ENCODE data around the gene RABL6. TPM values are rescaled to one million over a fixed set of nuclear protein-coding genes. Genes with fewer than 3 reads are reported as not detected.
A peak's percentile ranks its signal among the peaks of the same experiment; 100 is the strongest.
"Not testable (repeated sequence)": the region's sequence is repeated elsewhere in the genome, so short reads cannot be mapped to it uniquely, and the experiment has no call there.

The RABL6 gene
- total and polyA plus RNA-seq, 4 donors: 34.8 to 93.5 (median 67.7) TPM

- 83% methylated on average over 6 of the region's 6 CpGs for WGBS (ENCODE audit: insufficient coverage)
These were observed 67.4 kb downstream of the RABL6 start for GRCh38 chr9:136875155-136875554.

GRCh38 chr9:136876476-136876875 is 68.7 kb downstream of the RABL6 start:
- no peaks in the 10 kb centered on the region for H3K27me3 ChIP-seq (ENCODE audit: control insufficient read depth, insufficient read depth, low read length)
- WGBS (ENCODE audit: insufficient coverage): 56% methylated on average over 5 of the region's 5 CpGs
- DNase-seq (ENCODE audit: low read depth in 4 of 6, low spot score in 6 of 6): no peak
- H3K36me3 ChIP-seq (ENCODE audit: control insufficient read depth, insufficient read depth, low read length): no peaks in the 10 kb centered on the region
- no peak overlapping the region for H3K4me3 ChIP-seq (ENCODE audit: low read depth, low read length)
- no peaks in the 10 kb centered on the region for H3K9me3 ChIP-seq (ENCODE audit: control insufficient read depth, insufficient read depth, low read length)
- peaks cover under 1% of the 10 kb centered on the region for H3K4me1 ChIP-seq (ENCODE audit: control insufficient read depth, insufficient read depth, low read length)
- no peak overlapping the region for H3K27ac ChIP-seq (ENCODE audit: low read depth, low read length)

More at GRCh38 chr9:136875155-136875554, 67.4 kb downstream of the RABL6 start:
- H3K9me3 ChIP-seq (ENCODE audit: control insufficient read depth, insufficient read depth, low read length): no peaks in the 10 kb centered on the region
- H3K27me3 ChIP-seq (ENCODE audit: control insufficient read depth, insufficient read depth, low read length): no peaks in the 10 kb centered on the region
- no peak overlapping the region for H3K27ac ChIP-seq (ENCODE audit: low read depth, low read length)
- no peak overlapping the region for H3K4me3 ChIP-seq (ENCODE audit: low read depth, low read length)
- DNase-seq (ENCODE audit: low read depth in 4 of 6, low spot score in 6 of 6): no peak
- H3K4me1 ChIP-seq (ENCODE audit: control insufficient read depth, insufficient read depth, low read length): no peaks in the 10 kb centered on the region
- no peaks in the 10 kb centered on the region for H3K36me3 ChIP-seq (ENCODE audit: control insufficient read depth, insufficient read depth, low read length)

GRCh38 chr9:136880651-136881050 is 72.9 kb downstream of the RABL6 start:
- H3K36me3 ChIP-seq (ENCODE audit: control insufficient read depth, insufficient read depth, low read length): no peaks in the 10 kb centered on the region
- no peak for DNase-seq (ENCODE audit: low read depth in 4 of 6, low spot score in 6 of 6)
- H3K27ac ChIP-seq (ENCODE audit: low read depth, low read length): no peak overlapping the region
- no peak overlapping the region for H3K4me3 ChIP-seq (ENCODE audit: low read depth, low read length)
- no peaks in the 10 kb centered on the region for H3K9me3 ChIP-seq (ENCODE audit: control insufficient read depth, insufficient read depth, low read length)
- no peaks in the 10 kb centered on the region for H3K27me3 ChIP-seq (ENCODE audit: control insufficient read depth, insufficient read depth, low read length)
- 78% methylated on average over 5 of the region's 11 CpGs for WGBS (ENCODE audit: insufficient coverage)
- H3K4me1 ChIP-seq (ENCODE audit: control insufficient read depth, insufficient read depth, low read length): peaks cover 15% of the 10 kb centered on the region

GRCh38 chr9:136881691-136882108 is 74.0 kb downstream of the RABL6 start:
- H3K4me1 ChIP-seq (ENCODE audit: control insufficient read depth, insufficient read depth, low read length): peaks cover 16% of the 10 kb centered on the region
- WGBS (ENCODE audit: insufficient coverage): 36% methylated on average over 8 of the region's 9 CpGs
- H3K9me3 ChIP-seq (ENCODE audit: control insufficient read depth, insufficient read depth, low read length): no peaks in the 10 kb centered on the region
- H3K27ac ChIP-seq (ENCODE audit: low read depth, low read length): no peak overlapping the region
- no peaks in the 10 kb centered on the region for H3K36me3 ChIP-seq (ENCODE audit: control insufficient read depth, insufficient read depth, low read length)
- no peak overlapping the region for H3K4me3 ChIP-seq (ENCODE audit: low read depth, low read length)
- H3K27me3 ChIP-seq (ENCODE audit: control insufficient read depth, insufficient read depth, low read length): no peaks in the 10 kb centered on the region
- DNase-seq (ENCODE audit: low read depth in 4 of 6, low spot score in 6 of 6): no peak

- H3K4me1 ChIP-seq (ENCODE audit: control insufficient read depth, insufficient read depth, low read length): peaks cover 22% of the 10 kb centered on the region
- no peaks in the 10 kb centered on the region for H3K36me3 ChIP-seq (ENCODE audit: control insufficient read depth, insufficient read depth, low read length)
- no peak for DNase-seq (ENCODE audit: low read depth in 4 of 6, low spot score in 6 of 6)
- H3K27ac ChIP-seq (ENCODE audit: low read depth, low read length): no peak overlapping the region
- H3K9me3 ChIP-seq (ENCODE audit: control insufficient read depth, insufficient read depth, low read length): no peaks in the 10 kb centered on the region
- H3K27me3 ChIP-seq (ENCODE audit: control insufficient read depth, insufficient read depth, low read length): no peaks in the 10 kb centered on the region
- no peak overlapping the region for H3K4me3 ChIP-seq (ENCODE audit: low read depth, low read length)
- WGBS (ENCODE audit: insufficient coverage): 78% methylated on average over 19 of the region's 19 CpGs
These were observed 74.6 kb downstream of the RABL6 start for GRCh38 chr9:136882109-136882946.

- not testable (repeated sequence) for H3K27ac ChIP-seq (ENCODE audit: low read depth, low read length); DNase-seq (ENCODE audit: low read depth in 4 of 6, low spot score in 6 of 6)
These were observed 75.2 kb downstream of the RABL6 start for GRCh38 chr9:136882947-136883283.

GRCh38 chr9:136883670-136884069 is 75.9 kb downstream of the RABL6 start:
- H3K9me3 ChIP-seq (ENCODE audit: control insufficient read depth, insufficient read depth, low read length); H3K36me3 ChIP-seq (ENCODE audit: control insufficient read depth, insufficient read depth, low read length); H3K4me3 ChIP-seq (ENCODE audit: low read depth, low read length); H3K27ac ChIP-seq (ENCODE audit: low read depth, low read length); DNase-seq (ENCODE audit: low read depth in 4 of 6, low spot score in 6 of 6); H3K27me3 ChIP-seq (ENCODE audit: control insufficient read depth, insufficient read depth, low read length): not testable (repeated sequence)
- WGBS (ENCODE audit: insufficient coverage): 93% methylated on average over 4 of the region's 10 CpGs
- peaks cover 31% of the 10 kb centered on the region for H3K4me1 ChIP-seq (ENCODE audit: control insufficient read depth, insufficient read depth, low read length)

More at GRCh38 chr9:136882947-136883283, 75.2 kb downstream of the RABL6 start:
- not testable (repeated sequence) for H3K4me3 ChIP-seq (ENCODE audit: low read depth, low read length); H3K36me3 ChIP-seq (ENCODE audit: control insufficient read depth, insufficient read depth, low read length); H3K27me3 ChIP-seq (ENCODE audit: control insufficient read depth, insufficient read depth, low read length); H3K9me3 ChIP-seq (ENCODE audit: control insufficient read depth, insufficient read depth, low read length)
- 86% methylated on average over 9 of the region's 9 CpGs for WGBS (ENCODE audit: insufficient coverage)
- peaks cover 28% of the 10 kb centered on the region for H3K4me1 ChIP-seq (ENCODE audit: control insufficient read depth, insufficient read depth, low read length)

GRCh38 chr9:136885950-136886578 is 78.3 kb downstream of the RABL6 start, which contains the start of gene TRAF2:
Gene TRAF2 (plus strand): TSS chr9:136886516. CDS start chr9:136898741, 12,225 bp downstream.
- no peaks in the 10 kb centered on the region for H3K9me3 ChIP-seq (ENCODE audit: control insufficient read depth, insufficient read depth, low read length)
- peak within 1 kb of the TSS; percentile 10 for H3K27ac ChIP-seq (ENCODE audit: low read depth, low read length)
- H3K4me1 ChIP-seq (ENCODE audit: control insufficient read depth, insufficient read depth, low read length): peaks cover 31% of the 10 kb centered on the region
- DNase-seq (ENCODE audit: low read depth in 4 of 6, low spot score in 6 of 6): peak; percentile 92 to 100 (median 97)
- H3K27me3 ChIP-seq (ENCODE audit: control insufficient read depth, insufficient read depth, low read length): no peaks in the 10 kb centered on the region
- peaks cover 15% of the 10 kb centered on the region for H3K36me3 ChIP-seq (ENCODE audit: control insufficient read depth, insufficient read depth, low read length)
- H3K4me3 ChIP-seq (ENCODE audit: low read depth, low read length): peak within 1 kb of the TSS; percentile 66
- under 1% methylated on average over 88 of the region's 88 CpGs for WGBS (ENCODE audit: insufficient coverage)

GRCh38 chr9:136886610-136887597 is 79.2 kb downstream of the RABL6 start:
- peak overlapping the region; percentile 10 for H3K27ac ChIP-seq (ENCODE audit: low read depth, low read length)
- under 1% methylated on average over 76 of the region's 76 CpGs for WGBS (ENCODE audit: insufficient coverage)

More at GRCh38 chr9:136886610-136887597, 79.2 kb downstream of the RABL6 start:
- peak in 3 of 6 donors; percentile 2 to 37 (median 3) for DNase-seq (ENCODE audit: low read depth in 4 of 6, low spot score in 6 of 6)
- H3K9me3 ChIP-seq (ENCODE audit: control insufficient read depth, insufficient read depth, low read length): no peaks in the 10 kb centered on the region
- peak overlapping the region; percentile 64 for H3K4me3 ChIP-seq (ENCODE audit: low read depth, low read length)
- peaks cover 23% of the 10 kb centered on the region for H3K36me3 ChIP-seq (ENCODE audit: control insufficient read depth, insufficient read depth, low read length)
- no peaks in the 10 kb centered on the region for H3K27me3 ChIP-seq (ENCODE audit: control insufficient read depth, insufficient read depth, low read length)
- H3K4me1 ChIP-seq (ENCODE audit: control insufficient read depth, insufficient read depth, low read length): peaks cover 27% of the 10 kb centered on the region
